Measurements from ENCODE around the gene PLXNB2. TPM values are rescaled to one million over a fixed set of nuclear protein-coding genes. Genes with fewer than 3 reads are reported as not detected.
"Not testable (repeated sequence)": the region's sequence is repeated elsewhere in the genome, so short reads cannot be mapped to it uniquely, and the experiment has no call there.

The PLXNB2 gene
- total RNA-seq, 1 experiment from 2014 or later = 227 TPM

- H3K4me1 ChIP-seq (ENCODE audit: control insufficient read depth, insufficient read depth, low read length) = no peaks in the 10 kb centered on the region; the same call in 1 of the 2 replicates
- no peaks in the 10 kb centered on the region for H3K27me3 ChIP-seq (ENCODE audit: control insufficient read depth, insufficient read depth, low read length)
- BruUV-seq (replicated peaks) = no TSS peak
- H3K4me3 ChIP-seq (ENCODE audit: low read depth in 2 of 2, low read length in 2 of 2) = peak overlapping the region; percentile 52 to 59
- TF ChIP-seq SIN3A (IDR thresholded peaks at IDR 0.05; ENCODE audit: borderline replicate concordance, insufficient read depth, low read depth, low read length) (no peak), POLR2AphosphoS5 (IDR thresholded peaks at IDR 0.05; ENCODE audit: low read depth, low read length) (no peak), TCF7L2 (IDR thresholded peaks at IDR 0.05; ENCODE audit: low read depth, low read length) (no peak), REST (IDR thresholded peaks at IDR 0.05; ENCODE audit: insufficient read depth in 1 of 2, low read depth in 2 of 2, low read length in 1 of 2) (no peak)
- TF ChIP-seq, protein P1, sequence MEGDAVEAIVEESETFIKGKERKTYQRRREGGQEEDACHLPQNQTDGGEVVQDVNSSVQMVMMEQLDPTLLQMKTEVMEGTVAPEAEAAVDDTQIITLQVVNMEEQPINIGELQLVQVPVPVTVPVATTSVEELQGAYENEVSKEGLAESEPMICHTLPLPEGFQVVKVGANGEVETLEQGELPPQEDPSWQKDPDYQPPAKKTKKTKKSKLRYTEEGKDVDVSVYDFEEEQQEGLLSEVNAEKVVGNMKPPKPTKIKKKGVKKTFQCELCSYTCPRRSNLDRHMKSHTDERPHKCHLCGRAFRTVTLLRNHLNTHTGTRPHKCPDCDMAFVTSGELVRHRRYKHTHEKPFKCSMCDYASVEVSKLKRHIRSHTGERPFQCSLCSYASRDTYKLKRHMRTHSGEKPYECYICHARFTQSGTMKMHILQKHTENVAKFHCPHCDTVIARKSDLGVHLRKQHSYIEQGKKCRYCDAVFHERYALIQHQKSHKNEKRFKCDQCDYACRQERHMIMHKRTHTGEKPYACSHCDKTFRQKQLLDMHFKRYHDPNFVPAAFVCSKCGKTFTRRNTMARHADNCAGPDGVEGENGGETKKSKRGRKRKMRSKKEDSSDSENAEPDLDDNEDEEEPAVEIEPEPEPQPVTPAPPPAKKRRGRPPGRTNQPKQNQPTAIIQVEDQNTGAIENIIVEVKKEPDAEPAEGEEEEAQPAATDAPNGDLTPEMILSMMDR (IDR thresholded peaks at IDR 0.05) = no peak
- DNase-seq (ENCODE audit: low read depth, low spot score) (no peak), ATAC-seq (no peak)
- intact Hi-C loops (cut with micrococcal nuclease; ENCODE audit: unreplicated experiment) = no loop called here
- peak overlapping the region; percentile 54; the same call in 1 of the 2 replicates for H3K27ac ChIP-seq (ENCODE audit: low read length)
- CTCF ChIA-PET = no interaction called here
- H3K9me3 ChIP-seq (ENCODE audit: control insufficient read depth, insufficient read depth, low read depth, low read length) = no peaks in the 10 kb centered on the region
- POLR2A ChIA-PET = no interaction called here
- no peaks in the 10 kb centered on the region for H3K36me3 ChIP-seq (ENCODE audit: control insufficient read depth, insufficient read depth, low read length)
- in situ Hi-C loops (cut with HindIII; ENCODE audit: low pct_unique_long_range_greater_than_20kb, low sequenced_read_pairs) = no loop called here
Observed at GRCh38 chr22:50325444-50326224, 18.2 kb upstream of the PLXNB2 start.

GRCh38 chr22:50323900-50324299 is 16.5 kb upstream of the PLXNB2 start:
- ATAC-seq (no peak), DNase-seq (ENCODE audit: low read depth, low spot score) (no peak)
- H3K27me3 ChIP-seq (ENCODE audit: control insufficient read depth, insufficient read depth, low read length) = no peaks in the 10 kb centered on the region
- H3K27ac ChIP-seq (ENCODE audit: low read length) = no peak overlapping the region
- H3K9me3 ChIP-seq (ENCODE audit: control insufficient read depth, insufficient read depth, low read depth, low read length) = no peaks in the 10 kb centered on the region
- no TSS peak for BruUV-seq (replicated peaks)
- in situ Hi-C loops (cut with HindIII; ENCODE audit: low pct_unique_long_range_greater_than_20kb, low sequenced_read_pairs) (no loop called here), intact Hi-C loops (cut with micrococcal nuclease; ENCODE audit: unreplicated experiment) (no loop called here)
- CTCF ChIA-PET = interaction anchor here (0.6 kb wide), 1 partner anchor 71 kb away, joined by 3 read pairs; no protein-coding TSS in a partner anchor
- H3K4me1 ChIP-seq (ENCODE audit: control insufficient read depth, insufficient read depth, low read length) = no peaks in the 10 kb centered on the region; the same call in 1 of the 2 replicates
- no peak overlapping the region for H3K4me3 ChIP-seq (ENCODE audit: low read depth in 2 of 2, low read length in 2 of 2)
- no peaks in the 10 kb centered on the region for H3K36me3 ChIP-seq (ENCODE audit: control insufficient read depth, insufficient read depth, low read length)
- no peak for TF ChIP-seq POLR2AphosphoS5 (IDR thresholded peaks at IDR 0.05; ENCODE audit: low read depth, low read length)
- no peak for TF ChIP-seq SIN3A (IDR thresholded peaks at IDR 0.05; ENCODE audit: borderline replicate concordance, insufficient read depth, low read depth, low read length)
- TF ChIP-seq, protein P1 (IDR thresholded peaks at IDR 0.05) = no peak
- no peak for TF ChIP-seq TCF7L2 (IDR thresholded peaks at IDR 0.05; ENCODE audit: low read depth, low read length)
- TF ChIP-seq REST (IDR thresholded peaks at IDR 0.05; ENCODE audit: insufficient read depth in 1 of 2, low read depth in 2 of 2, low read length in 1 of 2) = no peak
- POLR2A ChIA-PET = no interaction called here

GRCh38 chr22:50322382-50323104 is 15.1 kb upstream of the PLXNB2 start:
- BruUV-seq (replicated peaks); H3K27me3 ChIP-seq (ENCODE audit: control insufficient read depth, insufficient read depth, low read length); H3K9me3 ChIP-seq (ENCODE audit: control insufficient read depth, insufficient read depth, low read depth, low read length); H3K36me3 ChIP-seq (ENCODE audit: control insufficient read depth, insufficient read depth, low read length); in situ Hi-C loops (cut with HindIII; ENCODE audit: low pct_unique_long_range_greater_than_20kb, low sequenced_read_pairs); CTCF ChIA-PET; H3K4me3 ChIP-seq (ENCODE audit: low read depth in 2 of 2, low read length in 2 of 2); intact Hi-C loops (cut with micrococcal nuclease; ENCODE audit: unreplicated experiment); POLR2A ChIA-PET; ATAC-seq; H3K4me1 ChIP-seq (ENCODE audit: control insufficient read depth, insufficient read depth, low read length); DNase-seq (ENCODE audit: low read depth, low spot score); H3K27ac ChIP-seq (ENCODE audit: low read length): not testable (repeated sequence)

All from Panc1 (cell line).